Liver (tissue), 9 donors: ENCODE results near the gene UBE4A. TPM values are rescaled to one million over a fixed set of nuclear protein-coding genes. Genes with fewer than 3 reads are reported as not detected.

ENCODE experiments used
- DNase-seq: peaks from one replicate; pipeline ENCODE4 v3.0.0-alpha.2; 2017; ENCODE audit warnings: low spot score
- H3K27ac ChIP-seq, 2 donors: one replicate each; pipeline ENCODE4 v1.7.0; 2013; ENCODE audit warnings: inconsistent platforms in 2 of 2, low read length in 2 of 2, control low read depth in 1 of 2, low read depth in 1 of 2, mild to moderate bottlenecking in 1 of 2
- H3K27me3 ChIP-seq, 4 donors: one replicate each; pipeline versions ENCODE4 v1.6.1 to v1.7.0; 2013; ENCODE audit warnings: low read length in 3 of 4, inconsistent platforms in 1 of 4, mild to moderate bottlenecking in 1 of 4, moderate library complexity in 1 of 4; ENCODE audit not compliant: control insufficient read depth in 4 of 4, insufficient read depth in 4 of 4
- H3K36me3 ChIP-seq, 4 donors: one replicate each; pipeline versions ENCODE4 v1.6.1 to v1.7.0; 2013; ENCODE audit warnings: low read length in 3 of 4, mild to moderate bottlenecking in 3 of 4, low read depth in 1 of 4, moderate library complexity in 1 of 4; ENCODE audit not compliant: control insufficient read depth in 4 of 4, insufficient read depth in 3 of 4
- H3K4me1 ChIP-seq, 4 donors: one replicate each; pipeline versions ENCODE4 v1.6.1 to v1.7.0; 2013; ENCODE audit warnings: low read length in 3 of 4, mild to moderate bottlenecking in 3 of 4, moderate library complexity in 1 of 4; ENCODE audit not compliant: control insufficient read depth in 4 of 4, insufficient read depth in 4 of 4
- H3K4me3 ChIP-seq, 3 donors: one replicate each; pipeline versions ENCODE4 v1.6.1 to v1.7.0; 2013; ENCODE audit warnings: low read length in 3 of 3, control low read depth in 1 of 3, low read depth in 1 of 3, mild to moderate bottlenecking in 1 of 3
- H3K9ac ChIP-seq, 2 donors: one replicate each; pipeline ENCODE4 v1.7.0; 2013; ENCODE audit warnings: low read length in 2 of 2, mild to moderate bottlenecking in 2 of 2, moderate library complexity in 2 of 2, control low read depth in 1 of 2, low read depth in 1 of 2
- H3K9me3 ChIP-seq, 4 donors: one replicate each; pipeline versions ENCODE4 v1.6.1 to v1.7.0; 2013; ENCODE audit warnings: low read length in 3 of 4; ENCODE audit not compliant: control insufficient read depth in 4 of 4
- ATF3 ChIP-seq: IDR thresholded peaks from 2 replicates; pipeline ENCODE4 v1.6.1; 2016; ENCODE audit warnings: antibody characterized with exemption
- GABPA ChIP-seq, 2 donors: IDR thresholded peaks in 1 of 2; conservative IDR thresholded peaks in 1 of 2; 2 replicates each; pipeline ENCODE4 v1.6.1; 2016; ENCODE audit warnings: antibody characterized with exemption in 2 of 2, mild to moderate bottlenecking in 1 of 2, moderate library complexity in 1 of 2
- HNF4G ChIP-seq: IDR thresholded peaks from 2 replicates; pipeline ENCODE4 v1.6.1; 2016; ENCODE audit warnings: antibody characterized with exemption
- MAX ChIP-seq: IDR thresholded peaks from 2 replicates; pipeline ENCODE4 v1.6.1; 2016; ENCODE audit warnings: antibody characterized with exemption
- REST ChIP-seq: IDR thresholded peaks from 2 replicates; pipeline ENCODE4 v1.6.1; 2016; ENCODE audit warnings: antibody characterized with exemption, mild to moderate bottlenecking
- RXRA ChIP-seq, 2 donors: IDR thresholded peaks; 2 replicates each; pipeline ENCODE4 v1.6.1; 2017 to 2018; ENCODE audit warnings: antibody characterized with exemption in 2 of 2, mild to moderate bottlenecking in 1 of 2
- SP1 ChIP-seq: IDR thresholded peaks from 2 replicates; pipeline ENCODE4 v1.6.1; 2018; ENCODE audit warnings: antibody characterized with exemption, mild to moderate bottlenecking
- YY1 ChIP-seq: IDR thresholded peaks from 2 replicates; pipeline ENCODE4 v1.6.1; 2016; ENCODE audit warnings: antibody characterized with exemption, mild to moderate bottlenecking
- WGBS: extraction: QIAGEN DNeasy Blood & Tissue Kit; methylation state at CpG from one replicate; pipeline ENCODE4 v1.1.7; 2013; 5-methylcytosine and 5-hydroxymethylcytosine counted together
- polyA plus RNA-seq, 2 donors: library from polyadenylated mRNA; stranded (reverse) in 1 of 2; unstranded in 1 of 2; fragments of 200-250 nt in 1 of 2; fragments of >200 nt in 1 of 2; fragmentation: Nextera tagmentation in 1 of 2; extraction: Ambion mirVana in 1 of 2; gene quantifications; one replicate each; pipeline versions ENCODE4 v1.2.1 to v1.2.3, GENCODE V29; 2013 to 2015
- total RNA-seq, 2 donors: library from RNA; depleted of rRNA; stranded (reverse); fragments of >200 nt; gene quantifications; one replicate each; pipeline ENCODE4 v1.2.3, GENCODE V29; 2014
- donor health status: healthy.
- donor health status: healthy.
- donor health status: healthy.
- donor health status: healthy.
- donor health status: healthy.

The UBE4A gene
- total and polyA plus RNA-seq, 4 donors, result 11.7 to 41.3 (median 19.1) TPM

- WGBS, result 72% methylated on average over 7 of the region's 7 CpGs
- no peaks in the 10 kb centered on the region for H3K4me1 ChIP-seq
- no peak for TF ChIP-seq SP1
- no peak for TF ChIP-seq YY1
- TF ChIP-seq HNF4G, result no peak
- TF ChIP-seq REST, result no peak
- TF ChIP-seq ATF3, result no peak
- no peak for TF ChIP-seq RXRA (IDR thresholded peaks at IDR 0.05)
- TF ChIP-seq GABPA (IDR thresholded peaks at IDR 0.05 in 1 of 2, conservative IDR thresholded peaks at IDR 0.05 in 1 of 2), result no peak
- no peak for TF ChIP-seq MAX
- H3K36me3 ChIP-seq, result no peaks in the 10 kb centered on the region
- H3K9me3 ChIP-seq, result no peaks in the 10 kb centered on the region
- peak overlapping the region in 1 of 2 donors; percentile 31 for H3K27ac ChIP-seq
- no peaks in the 10 kb centered on the region for H3K27me3 ChIP-seq
- H3K9ac ChIP-seq, result no peak overlapping the region
- H3K4me3 ChIP-seq, result no peak overlapping the region
- no peak for DNase-seq
Measured at GRCh38 chr11:118338637-118339061, 20.8 kb upstream of the UBE4A start.

GRCh38 chr11:118339281-118339961 is 20.0 kb upstream of the UBE4A start:
- no peaks in the 10 kb centered on the region for H3K9me3 ChIP-seq
- no peaks in the 10 kb centered on the region for H3K4me1 ChIP-seq
- no peaks in the 10 kb centered on the region for H3K27me3 ChIP-seq
- TF ChIP-seq MAX (no peak), REST (no peak)
- 85% methylated on average over 5 of the region's 5 CpGs for WGBS
- DNase-seq, result no peak
- no peak overlapping the region for H3K9ac ChIP-seq
- H3K36me3 ChIP-seq, result no peaks in the 10 kb centered on the region
- peak overlapping the region in 1 of 2 donors; percentile 31 for H3K27ac ChIP-seq
- H3K4me3 ChIP-seq, result no peak overlapping the region
